OCI-LY1 (cell line): ENCODE data around the gene PDLIM5.

Source experiments
- H2AFZ ChIP-seq: fragments of 200-600 bp; sonication (generic), shearing (Covaris generic); 2 replicates; pipeline ENCODE4 v1.6.0; 2014; ENCODE audit warnings: antibody characterized with exemption, mild to moderate bottlenecking, low read length
- H3F3A ChIP-seq: fragments of 200-600 bp; sonication (generic), shearing (Covaris generic); 2 replicates; pipeline ENCODE4 v1.6.0; 2014; ENCODE audit warnings: mild to moderate bottlenecking, antibody characterized with exemption, low read length, moderate library complexity; ENCODE audit not compliant: insufficient read depth
- H3K27ac ChIP-seq: fragments of 200-600 bp; sonication (generic); 2 replicates; pipeline ENCODE4 v1.5.1; 2014; ENCODE audit warnings: low read length, mixed run types, mild to moderate bottlenecking, low read depth; ENCODE audit not compliant: poor library complexity, severe bottlenecking
- H3K27me3 ChIP-seq: fragments of 200-600 bp; sonication (generic); 2 replicates; pipeline ENCODE4 v1.6.0; 2014; ENCODE audit warnings: antibody characterized with exemption, mild to moderate bottlenecking, low read length, moderate library complexity; ENCODE audit not compliant: insufficient read depth
- H3K36me3 ChIP-seq: fragments of 200-600 bp; sonication (generic); 2 replicates; pipeline ENCODE4 v1.6.1; 2014; ENCODE audit warnings: mild to moderate bottlenecking, antibody characterized with exemption, low read length, moderate library complexity, mixed read lengths; ENCODE audit not compliant: insufficient read depth
- H3K4me1 ChIP-seq: fragments of 200-600 bp; sonication (generic); 2 replicates; pipeline ENCODE4 v1.5.1; 2014; ENCODE audit warnings: mild to moderate bottlenecking, low read length, moderate library complexity; ENCODE audit not compliant: insufficient read depth, severe bottlenecking
- H3K4me2 ChIP-seq: fragments of 200-600 bp; sonication (generic), shearing (Covaris generic); 2 replicates; pipeline ENCODE4 v1.6.1; 2014; ENCODE audit warnings: low read length
- H3K4me3 ChIP-seq: fragments of 200-600 bp; sonication (generic); 2 replicates; pipeline ENCODE4 v1.5.1; 2014; ENCODE audit warnings: low read length, low read depth, mild to moderate bottlenecking, mixed read lengths; ENCODE audit not compliant: poor library complexity, severe bottlenecking
- H3K79me2 ChIP-seq: fragments of 200-600 bp; shearing (Covaris generic); 2 replicates; pipeline ENCODE4 v1.6.1; 2016; ENCODE audit warnings: mixed run types, low read length, mixed read lengths; ENCODE audit not compliant: insufficient read depth
- H3K9ac ChIP-seq: fragments of 200-600 bp; sonication (generic), shearing (Covaris generic); 2 replicates; pipeline ENCODE4 v1.6.1; 2014; ENCODE audit warnings: mild to moderate bottlenecking, low read length, mixed read lengths
- H3K9me2 ChIP-seq: fragments of 200-600 bp; sonication (generic), shearing (Covaris generic); 2 replicates; pipeline ENCODE4 v1.6.1; 2014; ENCODE audit warnings: low read depth, mild to moderate bottlenecking, low read length, mixed read lengths
- H3K9me3 ChIP-seq: fragments of 200-600 bp; shearing (Covaris generic); 2 replicates; pipeline ENCODE4 v1.6.1; 2014; ENCODE audit warnings: low read length, mixed read lengths
- H4K20me1 ChIP-seq: fragments of 200-600 bp; sonication (generic), shearing (Covaris generic); 2 replicates; pipeline ENCODE4 v1.6.0; 2016; ENCODE audit warnings: mild to moderate bottlenecking, low read length; ENCODE audit not compliant: insufficient read depth
- CTCF ChIP-seq: fragments of 200-600 bp; sonication (generic), shearing (Covaris generic); IDR thresholded peaks from 2 replicates; pipeline ENCODE4 v1.5.1; 2017; ENCODE audit warnings: mild to moderate bottlenecking, antibody characterized with exemption, low read length, moderate library complexity, mixed read lengths
- EZH2 ChIP-seq: fragments of 200-600 bp; sonication (generic), shearing (Covaris generic); IDR thresholded peaks from 2 replicates; pipeline ENCODE4 v1.8.0; 2017; ENCODE audit warnings: borderline replicate concordance, mixed run types, mild to moderate bottlenecking, antibody characterized with exemption, low read length, moderate library complexity, mixed read lengths

Gene PDLIM5

GRCh38 chr4:94506822-94507221 is 55.1 kb downstream of the PDLIM5 start:
- Histone ChIP-seq H3K9me3 (no peaks in the 10 kb centered on the region), H3K27ac (no peak overlapping the region), H3K9me2 (no peaks in the 10 kb centered on the region), H3K9ac (no peak overlapping the region), H3K79me2 (no peaks in the 10 kb centered on the region), H2AFZ (no peak overlapping the region), H3F3A (no peaks in the 10 kb centered on the region), H3K27me3 (no peaks in the 10 kb centered on the region), H3K4me2 (no peak overlapping the region), H3K4me3 (no peak overlapping the region), H4K20me1 (no peaks in the 10 kb centered on the region), H3K36me3 (no peaks in the 10 kb centered on the region), H3K4me1 (no peaks in the 10 kb centered on the region)
- no peak for TF ChIP-seq CTCF
- TF ChIP-seq EZH2: no peak

GRCh38 chr4:94507281-94507680 is 55.5 kb downstream of the PDLIM5 start:
- Histone ChIP-seq H3K9ac (no peak overlapping the region), H3F3A (no peaks in the 10 kb centered on the region), H3K4me2 (no peak overlapping the region), H3K9me2 (no peaks in the 10 kb centered on the region), H2AFZ (no peak overlapping the region), H3K27me3 (no peaks in the 10 kb centered on the region), H3K4me3 (no peak overlapping the region), H3K79me2 (no peaks in the 10 kb centered on the region), H3K9me3 (no peaks in the 10 kb centered on the region), H4K20me1 (no peaks in the 10 kb centered on the region), H3K4me1 (no peaks in the 10 kb centered on the region), H3K36me3 (no peaks in the 10 kb centered on the region), H3K27ac (no peak overlapping the region)
- no peak for TF ChIP-seq EZH2
- TF ChIP-seq CTCF: no peak

GRCh38 chr4:94507708-94508107 is 56.0 kb downstream of the PDLIM5 start:
- Histone ChIP-seq H3K4me1 (no peaks in the 10 kb centered on the region), H3K27me3 (no peaks in the 10 kb centered on the region), H4K20me1 (no peaks in the 10 kb centered on the region), H3K4me2 (no peak overlapping the region), H3F3A (no peaks in the 10 kb centered on the region), H3K4me3 (no peak overlapping the region), H3K9me3 (no peaks in the 10 kb centered on the region), H3K9me2 (no peaks in the 10 kb centered on the region), H2AFZ (no peak overlapping the region), H3K79me2 (no peaks in the 10 kb centered on the region), H3K9ac (no peak overlapping the region), H3K27ac (no peak overlapping the region), H3K36me3 (no peaks in the 10 kb centered on the region)
- TF ChIP-seq CTCF (no peak), EZH2 (no peak)
